WI38 (cell line): ENCODE data around the gene PARD3B.

Source experiments
- H3K4me3 ChIP-seq: 2 replicates; pipeline ENCODE4 v1.5.1; 2011; ENCODE audit warnings: low read depth, mild to moderate bottlenecking, control low read depth, low read length
- TF ChIP-seq, protein P1 (sequence below): IDR thresholded peaks from 2 replicates; pipeline ENCODE4 v1.5.1; 2012; ENCODE audit warnings: low read depth, mild to moderate bottlenecking, control low read depth, low read length

The PARD3B gene

DNA sequence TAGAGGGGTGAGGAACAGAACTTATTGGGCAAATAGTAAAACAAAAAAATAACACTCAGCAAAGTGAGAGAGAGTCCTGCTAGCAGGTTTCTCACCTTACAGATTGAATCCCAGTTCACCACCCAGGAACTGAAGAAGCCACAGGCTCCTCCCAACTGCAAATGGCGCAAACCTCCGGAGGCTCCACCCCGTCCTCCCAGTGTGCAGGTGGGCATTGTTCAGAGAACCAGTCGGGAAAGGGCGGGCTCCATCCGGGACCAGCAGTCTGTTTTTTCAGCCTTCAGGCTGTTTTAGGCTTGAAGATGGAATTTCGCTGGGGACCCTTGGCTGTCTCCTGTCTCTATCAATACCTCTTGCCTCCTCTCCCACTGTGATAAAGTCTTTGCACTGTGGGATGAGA is 317.5 kb downstream of the PARD3B start:
- TF ChIP-seq, protein P1, sequence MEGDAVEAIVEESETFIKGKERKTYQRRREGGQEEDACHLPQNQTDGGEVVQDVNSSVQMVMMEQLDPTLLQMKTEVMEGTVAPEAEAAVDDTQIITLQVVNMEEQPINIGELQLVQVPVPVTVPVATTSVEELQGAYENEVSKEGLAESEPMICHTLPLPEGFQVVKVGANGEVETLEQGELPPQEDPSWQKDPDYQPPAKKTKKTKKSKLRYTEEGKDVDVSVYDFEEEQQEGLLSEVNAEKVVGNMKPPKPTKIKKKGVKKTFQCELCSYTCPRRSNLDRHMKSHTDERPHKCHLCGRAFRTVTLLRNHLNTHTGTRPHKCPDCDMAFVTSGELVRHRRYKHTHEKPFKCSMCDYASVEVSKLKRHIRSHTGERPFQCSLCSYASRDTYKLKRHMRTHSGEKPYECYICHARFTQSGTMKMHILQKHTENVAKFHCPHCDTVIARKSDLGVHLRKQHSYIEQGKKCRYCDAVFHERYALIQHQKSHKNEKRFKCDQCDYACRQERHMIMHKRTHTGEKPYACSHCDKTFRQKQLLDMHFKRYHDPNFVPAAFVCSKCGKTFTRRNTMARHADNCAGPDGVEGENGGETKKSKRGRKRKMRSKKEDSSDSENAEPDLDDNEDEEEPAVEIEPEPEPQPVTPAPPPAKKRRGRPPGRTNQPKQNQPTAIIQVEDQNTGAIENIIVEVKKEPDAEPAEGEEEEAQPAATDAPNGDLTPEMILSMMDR = no peak
- no peak overlapping the region for H3K4me3 ChIP-seq

DNA sequence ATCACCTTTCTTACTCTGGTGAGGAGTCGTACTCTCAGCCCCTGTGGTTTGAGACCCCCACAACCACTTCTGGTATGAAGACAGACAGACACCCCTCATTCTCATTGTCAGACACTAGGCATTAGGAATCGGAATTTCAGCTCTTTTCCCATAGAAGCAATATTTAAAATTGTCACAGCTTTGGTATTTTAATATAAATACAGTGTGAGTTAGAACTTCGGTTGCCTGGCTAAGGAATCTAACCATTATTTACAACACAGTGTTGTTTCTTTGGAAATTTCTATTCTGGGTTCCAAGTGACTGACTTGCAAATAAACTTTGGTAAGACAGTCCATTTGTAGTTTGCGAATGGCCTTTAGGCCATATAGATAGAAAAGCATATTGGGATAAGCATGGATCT is 318.1 kb downstream of the PARD3B start:
- H3K4me3 ChIP-seq = no peak overlapping the region
- TF ChIP-seq, protein P1 = no peak

DNA sequence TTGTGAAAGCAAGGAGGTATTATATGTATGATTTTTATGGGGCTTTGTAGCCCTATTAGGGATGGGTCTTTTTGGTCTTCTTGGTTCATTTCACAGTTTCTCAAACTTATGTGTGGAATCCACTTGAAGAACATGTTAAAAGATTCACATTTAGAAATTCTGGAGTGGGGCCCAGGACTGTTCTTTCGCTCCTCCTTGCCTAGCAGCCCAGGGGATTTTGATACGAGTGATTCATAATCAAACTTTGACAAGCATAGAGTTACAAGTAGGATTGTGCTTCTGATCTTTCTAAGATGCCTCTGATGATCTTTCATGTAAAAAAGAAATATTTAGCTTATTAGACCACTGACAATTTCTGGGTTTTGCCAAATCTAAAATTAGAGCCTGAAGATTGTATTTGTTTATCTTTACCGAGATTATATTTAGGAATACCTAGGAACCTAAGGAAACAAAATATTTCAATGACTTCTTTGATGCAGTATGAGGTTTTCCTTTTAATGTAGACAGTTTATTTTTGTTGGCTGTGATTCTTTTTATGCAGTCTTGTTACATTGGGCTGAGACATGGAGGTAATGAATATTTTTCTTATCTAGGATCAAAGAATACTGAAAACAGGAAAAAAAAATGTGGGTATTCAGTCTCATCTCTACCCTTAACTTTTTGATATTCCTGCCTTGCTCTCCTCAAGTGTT is 324.0 kb downstream of the PARD3B start:
- TF ChIP-seq, protein P1 = no peak
- H3K4me3 ChIP-seq = no peak overlapping the region

DNA sequence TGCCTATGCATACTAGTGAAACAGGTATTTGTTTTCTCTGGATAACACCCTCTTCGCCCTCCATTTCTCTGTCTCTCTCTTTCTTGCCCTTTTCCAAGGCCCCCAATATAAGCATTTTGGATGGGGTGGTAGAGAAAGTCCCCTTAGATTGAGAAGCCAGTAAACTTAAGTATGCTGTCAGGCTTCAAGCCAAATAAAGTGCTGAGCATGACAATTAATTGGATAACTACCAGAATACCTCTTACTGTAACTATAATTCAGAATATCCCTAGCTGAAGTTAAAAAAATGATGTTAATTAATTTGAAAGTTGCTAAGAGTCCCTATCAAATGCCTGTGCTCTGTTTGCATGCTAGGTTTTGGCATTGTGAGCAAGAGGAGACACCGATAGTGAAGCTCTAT is 324.8 kb downstream of the PARD3B start:
- TF ChIP-seq, protein P1 = no peak
- H3K4me3 ChIP-seq = no peak overlapping the region

DNA sequence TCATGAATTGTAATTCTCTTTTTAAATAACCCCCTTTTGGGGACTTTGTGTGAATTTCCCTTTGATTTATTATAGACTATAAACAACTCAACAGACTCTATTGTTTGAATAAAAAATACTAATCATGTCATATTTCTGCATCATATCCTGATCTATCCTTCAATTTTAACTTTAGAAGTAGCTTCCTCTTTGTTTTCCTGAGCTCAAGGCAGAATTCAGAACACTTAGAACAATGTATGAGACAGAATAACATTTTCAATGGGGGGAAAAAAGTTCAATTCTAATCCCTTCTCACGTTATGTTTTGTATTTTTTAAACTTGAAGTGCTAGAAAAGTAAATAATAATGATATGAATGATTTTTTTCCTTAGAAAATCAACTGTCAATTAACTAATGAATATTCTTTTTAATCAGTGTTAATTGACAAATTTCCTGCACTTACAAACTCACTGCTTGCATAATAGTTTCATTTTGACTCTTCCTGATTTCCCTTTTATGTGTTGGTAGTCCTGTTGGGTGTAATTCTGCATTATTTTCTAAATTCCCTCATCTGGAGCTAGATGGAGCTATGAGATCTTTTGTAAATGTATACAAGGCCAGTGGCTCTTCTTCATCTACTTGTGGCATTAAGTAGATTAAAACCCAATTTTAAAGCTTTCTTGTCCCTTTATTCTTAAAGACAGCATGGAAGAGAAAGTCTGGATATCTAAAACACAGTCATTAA is 326.1 kb downstream of the PARD3B start:
- H3K4me3 ChIP-seq = no peak overlapping the region
- TF ChIP-seq, protein P1 = no peak

DNA sequence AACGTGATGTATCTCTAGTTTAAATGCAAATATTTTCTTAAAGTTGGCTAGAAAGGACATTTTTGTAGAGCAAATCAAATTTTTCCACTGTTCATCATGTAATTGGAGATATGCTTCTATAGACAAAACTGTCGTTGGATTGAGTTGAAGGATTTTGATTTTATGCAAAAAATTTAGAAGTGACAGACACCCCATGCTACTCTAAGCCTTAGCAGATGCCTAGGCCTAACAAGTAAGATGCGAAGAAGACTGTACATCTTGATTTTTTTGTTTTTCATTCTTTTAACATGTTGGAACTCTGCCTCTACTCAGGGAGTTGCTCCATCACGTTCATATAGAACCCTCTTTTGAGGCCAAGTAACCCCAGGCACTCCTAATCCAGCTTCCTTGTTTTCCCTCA is 331.0 kb downstream of the PARD3B start:
- TF ChIP-seq, protein P1 = no peak
- no peak overlapping the region for H3K4me3 ChIP-seq

DNA sequence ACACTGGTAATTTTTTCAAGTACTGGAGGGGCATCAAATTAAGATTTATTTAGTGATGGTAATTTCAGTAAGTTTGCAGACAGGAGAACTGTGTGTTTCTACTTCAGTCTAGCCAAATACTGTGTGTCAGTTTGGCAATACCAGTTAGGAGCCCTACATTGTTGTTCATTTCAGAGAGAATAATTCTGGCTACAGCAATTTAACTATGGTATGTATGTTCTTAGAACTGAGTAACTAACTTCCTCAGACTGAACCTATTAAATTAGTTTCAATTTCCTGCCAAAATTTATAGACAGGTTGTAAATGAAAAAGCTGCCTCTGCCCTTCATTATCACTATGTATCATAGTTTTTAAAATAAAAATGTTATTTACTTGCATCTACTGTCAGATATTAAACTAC is 332.4 kb downstream of the PARD3B start:
- TF ChIP-seq, protein P1 = no peak
- no peak overlapping the region for H3K4me3 ChIP-seq
